Gastroesophageal sphincter (tissue), 4 donors: Measurements from ENCODE around the gene KLRF2. TPM values are rescaled to one million over a fixed set of nuclear protein-coding genes. Genes with fewer than 3 reads are reported as not detected.

Experiments
- ATAC-seq: fragments of 150-250 bp; one replicate; pipeline ENCODE4 v1.9.1; 2016; ENCODE audit warnings: mild to moderate bottlenecking, moderate library complexity
- H3K27ac ChIP-seq, 4 donors: fragments of 200-600 bp; sonication (generic) in 3 of 4; 1 replicate in 3 of 4; 2 replicates in 1 of 4; pipeline ENCODE4 v1.5.1; 2016 to 2019
- H3K27me3 ChIP-seq: fragments of 200-600 bp; sonication (generic); one replicate; pipeline ENCODE4 v1.5.1; 2019
- H3K36me3 ChIP-seq, 2 donors: fragments of 200-600 bp; sonication (generic); one replicate each; pipeline ENCODE4 v1.5.1; 2019; ENCODE audit warnings: control low read depth in 1 of 2
- H3K4me1 ChIP-seq, 3 donors: fragments of 200-600 bp; sonication (generic); 1 replicate in 2 of 3; 2 replicates in 1 of 3; pipeline ENCODE4 v1.5.1; 2016 to 2019; ENCODE audit warnings: control low read depth in 2 of 3
- H3K4me3 ChIP-seq, 2 donors: fragments of 200-600 bp; sonication (generic); one replicate each; pipeline ENCODE4 v1.5.1; 2019; ENCODE audit warnings: mild to moderate bottlenecking in 1 of 2, moderate library complexity in 1 of 2
- H3K9me3 ChIP-seq, 3 donors: fragments of 200-600 bp; sonication (generic); one replicate each; pipeline ENCODE4 v1.5.1; 2017 to 2019; ENCODE audit warnings: control low read depth in 2 of 3
- EP300 ChIP-seq: sonication (generic); formaldehyde crosslinking; IDR thresholded peaks from one replicate; pipeline ENCODE4 v1.6.1; 2017; ENCODE audit warnings: antibody characterized with exemption, mild to moderate bottlenecking
- POLR2A ChIP-seq, 2 donors: fragments of 450-650 bp; IDR thresholded peaks; one replicate each; pipeline ENCODE4 v1.6.1; 2017; ENCODE audit warnings: antibody characterized with exemption in 2 of 2, mild to moderate bottlenecking in 2 of 2, moderate library complexity in 1 of 2
- POLR2AphosphoS5 ChIP-seq: sonication (generic); formaldehyde crosslinking; IDR thresholded peaks from one replicate; pipeline ENCODE4 v1.6.1; 2017; ENCODE audit warnings: antibody characterized with exemption
- WGBS, 2 donors: methylation state at CpG; one replicate each; pipeline ENCODE4 v1.1.5; 2018; ENCODE audit warnings: low coverage in 1 of 2; 5-methylcytosine and 5-hydroxymethylcytosine counted together
- total RNA-seq, 4 donors: library from RNA; depleted of rRNA; stranded (reverse); fragments of >200 nt; gene quantifications; one replicate each; pipeline ENCODE4 v1.1.0, GENCODE V29; 2016
- TF ChIP-seq, protein P1 (sequence below), 4 experiments: fragments of 200-600 bp in 2 of 4; fragments of 450-650 bp in 2 of 4; sonication (generic) in 1 of 4; IDR thresholded peaks; one replicate each; pipeline ENCODE4 v1.5.1; 2017 to 2019; ENCODE audit warnings: antibody characterized with exemption in 4 of 4, mild to moderate bottlenecking in 2 of 4, moderate library complexity in 2 of 4

Gene KLRF2
- total RNA-seq, 4 donors from 2014 or later, result not detected

DNA sequence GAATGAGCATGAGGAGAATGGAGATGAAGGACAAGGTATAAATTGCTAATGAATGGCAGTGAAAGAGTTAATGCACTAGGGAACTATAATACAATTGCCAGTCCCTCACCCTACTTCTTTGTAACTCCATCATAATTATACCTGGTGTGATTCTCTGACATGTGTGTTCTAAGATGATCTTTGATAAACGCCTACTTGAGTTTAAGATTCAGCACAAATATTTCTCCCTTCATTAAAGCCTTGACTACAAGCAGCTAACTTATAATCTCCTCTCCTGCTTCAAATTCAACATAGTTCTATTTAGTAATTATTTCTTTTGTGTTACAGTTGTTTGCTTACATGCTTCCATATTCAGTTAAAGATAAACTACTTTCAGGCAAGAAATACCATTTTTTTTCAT, 60.5 kb downstream of the KLRF2 start:
- TF ChIP-seq EP300 (no peak), POLR2A (IDR thresholded peaks at IDR 0.05) (no peak), POLR2AphosphoS5 (no peak)
- TF ChIP-seq, protein P1, sequence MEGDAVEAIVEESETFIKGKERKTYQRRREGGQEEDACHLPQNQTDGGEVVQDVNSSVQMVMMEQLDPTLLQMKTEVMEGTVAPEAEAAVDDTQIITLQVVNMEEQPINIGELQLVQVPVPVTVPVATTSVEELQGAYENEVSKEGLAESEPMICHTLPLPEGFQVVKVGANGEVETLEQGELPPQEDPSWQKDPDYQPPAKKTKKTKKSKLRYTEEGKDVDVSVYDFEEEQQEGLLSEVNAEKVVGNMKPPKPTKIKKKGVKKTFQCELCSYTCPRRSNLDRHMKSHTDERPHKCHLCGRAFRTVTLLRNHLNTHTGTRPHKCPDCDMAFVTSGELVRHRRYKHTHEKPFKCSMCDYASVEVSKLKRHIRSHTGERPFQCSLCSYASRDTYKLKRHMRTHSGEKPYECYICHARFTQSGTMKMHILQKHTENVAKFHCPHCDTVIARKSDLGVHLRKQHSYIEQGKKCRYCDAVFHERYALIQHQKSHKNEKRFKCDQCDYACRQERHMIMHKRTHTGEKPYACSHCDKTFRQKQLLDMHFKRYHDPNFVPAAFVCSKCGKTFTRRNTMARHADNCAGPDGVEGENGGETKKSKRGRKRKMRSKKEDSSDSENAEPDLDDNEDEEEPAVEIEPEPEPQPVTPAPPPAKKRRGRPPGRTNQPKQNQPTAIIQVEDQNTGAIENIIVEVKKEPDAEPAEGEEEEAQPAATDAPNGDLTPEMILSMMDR (IDR thresholded peaks at IDR 0.05), result no peak
- no peaks in the 10 kb centered on the region for H3K9me3 ChIP-seq
- H3K27ac ChIP-seq, result no peak overlapping the region
- H3K27me3 ChIP-seq, result peaks cover 13% of the 10 kb centered on the region
- no peaks in the 10 kb centered on the region for H3K36me3 ChIP-seq
- 40 to 56% methylated on average over 1 of the region's 1 CpG for WGBS, 2 donors
- no peaks in the 10 kb centered on the region for H3K4me1 ChIP-seq
- ATAC-seq, result no peak
- H3K4me3 ChIP-seq, result no peak overlapping the region

DNA sequence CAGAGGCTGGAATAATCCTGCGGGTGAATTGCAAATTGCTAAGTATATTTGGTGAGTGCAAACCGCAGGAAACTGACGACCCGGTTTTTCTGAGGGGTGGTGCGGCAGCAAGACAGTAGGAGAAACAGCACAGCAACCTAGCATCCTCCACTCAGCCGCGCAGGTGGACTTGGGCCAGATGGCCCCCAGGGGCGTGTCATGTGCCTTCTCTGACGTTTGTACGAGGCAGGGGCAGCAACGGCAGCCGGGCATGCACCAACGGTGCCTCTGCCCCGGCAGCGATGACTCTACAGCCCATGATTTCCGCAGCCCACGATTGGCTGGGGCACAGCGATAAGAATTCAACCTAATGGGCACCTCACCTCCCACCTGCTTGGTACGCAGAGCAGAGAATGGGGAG, 62.0 kb downstream of the KLRF2 start:
- no peaks in the 10 kb centered on the region for H3K36me3 ChIP-seq
- H3K27ac ChIP-seq, result no peak overlapping the region
- WGBS, 2 donors, result 45 to 88% methylated on average over 2 to 4 of the region's 19 CpGs
- no peaks in the 10 kb centered on the region for H3K9me3 ChIP-seq
- ATAC-seq, result no peak
- TF ChIP-seq POLR2AphosphoS5 (no peak), EP300 (no peak), POLR2A (IDR thresholded peaks at IDR 0.05) (no peak)
- TF ChIP-seq, protein P1 (IDR thresholded peaks at IDR 0.05), result no peak
- peaks cover 13% of the 10 kb centered on the region for H3K27me3 ChIP-seq
- H3K4me3 ChIP-seq, result no peak overlapping the region
- H3K4me1 ChIP-seq, result no peaks in the 10 kb centered on the region

GRCh38 chr12:9944391-9944790, 63.1 kb downstream of the KLRF2 start:
- no peaks in the 10 kb centered on the region for H3K36me3 ChIP-seq
- H3K27me3 ChIP-seq, result peaks cover 13% of the 10 kb centered on the region
- no peaks in the 10 kb centered on the region for H3K4me1 ChIP-seq
- H3K27ac ChIP-seq, result no peak overlapping the region
- TF ChIP-seq EP300, result no peak
- TF ChIP-seq POLR2AphosphoS5, result no peak
- TF ChIP-seq, protein P1 (IDR thresholded peaks at IDR 0.05), result no peak
- no peak for TF ChIP-seq POLR2A (IDR thresholded peaks at IDR 0.05)
- no peaks in the 10 kb centered on the region for H3K9me3 ChIP-seq
- ATAC-seq, result no peak
- H3K4me3 ChIP-seq, result no peak overlapping the region
- 68 to 82% methylated on average over 1 to 2 of the region's 2 CpGs for WGBS, 2 donors

Other genes with a start within 250 kb of the KLRF2 start
- gene CLEC2D, start 211.8 kb upstream of the KLRF2 start, total RNA-seq, result 10 to 100 TPM in 2 of 4 donors, 1 to 10 TPM in 2; 2.3 to 12.9 (median 7.4) TPM
- gene CLECL1, start 148.4 kb upstream of the KLRF2 start, total RNA-seq, result not detected
- 1 to 10 TPM in 2 of 4 donors, under 1 TPM in 2; 0.47 to 2.6 (median 1.1) TPM for gene CD69, start 120.6 kb upstream of the KLRF2 start, total RNA-seq
- not detected for gene KLRF1, start 54.0 kb upstream of the KLRF2 start, total RNA-seq
- gene CLEC2B, start 12.1 kb upstream of the KLRF2 start, total RNA-seq, result 10 to 100 TPM in 2 of 4 donors, 1 to 10 TPM in 2; 3.4 to 16.7 (median 8.9) TPM
- not detected for gene CLEC2A, start 50.9 kb downstream of the KLRF2 start, total RNA-seq
- gene CLEC12A, start 89.9 kb downstream of the KLRF2 start, total RNA-seq, result 1 to 10 TPM in 1 of 4 donors, under 1 TPM in 1, not detected in 2; 0.66 to 1.1 TPM
- not detected for gene CLEC1B, start 117.6 kb downstream of the KLRF2 start, total RNA-seq
- gene CLEC12B, start 129.1 kb downstream of the KLRF2 start, total RNA-seq, result not detected
- gene CLEC9A, start 149.2 kb downstream of the KLRF2 start, total RNA-seq, result not detected
- gene CLEC1A, start 217.5 kb downstream of the KLRF2 start, total RNA-seq, result 1 to 10 TPM; 1.4 to 4.7 (median 2.4) TPM
- gene CLEC7A, start 248.7 kb downstream of the KLRF2 start, total RNA-seq, result 1 to 10 TPM; 1.9 to 9.0 (median 5.1) TPM